HUDEP-2 (cell line): Measurements from ENCODE around the gene DOCK8.
A peak's percentile ranks its signal among the peaks of the same experiment; 100 is the strongest.

ENCODE experiments used
- DNase-seq, 76 experiments: peaks; one replicate each; lab custom pipeline; 2025; ENCODE audit not compliant: unreplicated experiment in 76 of 76; lab: John Stamatoyannopoulos, UW

DOCK8 gene

DNA sequence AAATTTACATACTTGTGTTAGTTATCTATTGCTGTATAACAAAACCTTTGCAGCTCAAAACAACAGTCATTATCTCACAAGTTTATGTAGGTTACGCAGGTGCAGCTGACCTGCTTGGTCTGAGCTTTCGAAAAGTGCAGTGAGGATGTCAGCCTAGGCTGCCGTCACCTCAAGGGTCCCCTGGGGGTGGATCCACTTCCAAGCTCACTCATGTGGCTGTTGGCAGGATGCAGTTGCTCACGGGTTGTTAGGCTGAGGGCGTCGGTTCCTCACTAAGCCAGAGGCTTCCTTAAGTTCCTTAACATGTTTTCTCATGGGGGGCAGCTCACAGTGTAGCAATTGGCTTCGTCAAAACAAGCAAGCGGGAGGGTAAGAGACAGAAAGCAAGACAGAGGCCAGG is 139.8 kb downstream of the DOCK8 start:
- no peak for DNase-seq

DNA sequence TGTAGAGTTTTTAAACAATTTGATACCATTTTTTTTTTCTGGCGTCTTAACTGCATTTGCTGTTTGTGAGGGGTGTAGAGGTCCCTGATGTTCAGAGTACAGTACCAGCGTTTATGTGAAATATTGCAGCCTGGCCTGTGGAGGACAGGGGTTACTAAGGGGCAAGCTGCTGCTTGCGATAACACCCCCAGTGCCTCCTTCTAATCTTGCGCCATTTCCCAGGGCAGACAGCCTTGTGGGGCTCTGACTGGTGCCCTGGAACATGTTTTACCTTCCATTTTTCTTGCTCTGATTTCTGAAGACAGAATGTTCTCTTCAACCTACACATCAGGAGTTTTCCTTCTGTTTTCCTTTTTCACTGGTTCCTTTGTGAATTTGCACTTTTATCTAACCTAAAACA is 142.9 kb downstream of the DOCK8 start:
- DNase-seq = no peak

DNA sequence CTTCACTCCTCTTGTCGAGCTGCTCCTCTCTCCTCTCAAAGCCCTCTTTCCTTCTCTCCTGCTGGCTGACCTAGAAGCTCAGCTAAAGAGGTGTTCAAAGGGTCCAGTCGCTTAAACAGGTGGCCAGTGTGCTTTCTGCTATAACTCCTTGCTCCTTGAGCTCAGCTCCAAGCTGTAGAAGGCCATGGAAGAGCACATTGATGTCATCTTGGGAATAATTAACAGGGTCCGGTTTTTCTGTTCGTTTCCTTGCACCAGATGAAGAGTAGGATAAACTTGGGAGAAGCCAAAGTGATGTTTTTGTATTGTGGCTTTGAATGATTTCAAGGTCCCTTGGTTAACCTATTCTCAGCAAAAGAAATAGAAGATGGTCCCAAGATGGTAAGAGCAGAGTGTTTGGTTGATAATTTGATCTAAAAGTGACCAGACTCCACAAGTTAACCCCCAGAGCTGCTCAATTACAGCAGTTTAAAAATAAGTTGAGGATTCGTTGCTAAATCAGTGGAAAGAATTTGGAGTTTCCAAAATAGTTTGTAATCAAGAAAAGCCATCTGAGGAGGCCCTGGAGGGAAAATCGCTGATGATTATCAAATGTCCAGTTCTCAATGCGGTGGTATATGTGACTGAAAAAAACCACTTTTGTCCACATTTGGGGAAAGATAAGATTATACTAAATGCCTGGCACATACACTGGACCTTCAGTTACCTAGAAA is 148.1 kb downstream of the DOCK8 start:
- DNase-seq = no peak

DNA sequence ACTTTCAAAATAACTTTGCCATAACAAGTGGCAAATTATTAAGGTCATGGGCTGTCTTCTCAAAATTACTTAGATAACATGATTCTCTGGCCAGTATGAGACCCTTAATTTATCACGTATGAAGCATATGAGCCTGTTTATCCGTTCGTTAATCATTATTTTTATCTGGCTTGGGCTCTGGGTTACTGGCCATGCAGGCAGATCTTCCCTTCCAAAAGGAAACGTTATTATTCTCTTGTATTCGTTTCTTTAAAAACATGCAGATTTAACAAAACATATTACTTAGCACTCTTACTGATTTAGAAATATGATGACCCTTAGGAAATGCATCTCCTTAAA is 148.6 kb downstream of the DOCK8 start:
- no peak for DNase-seq

DNA sequence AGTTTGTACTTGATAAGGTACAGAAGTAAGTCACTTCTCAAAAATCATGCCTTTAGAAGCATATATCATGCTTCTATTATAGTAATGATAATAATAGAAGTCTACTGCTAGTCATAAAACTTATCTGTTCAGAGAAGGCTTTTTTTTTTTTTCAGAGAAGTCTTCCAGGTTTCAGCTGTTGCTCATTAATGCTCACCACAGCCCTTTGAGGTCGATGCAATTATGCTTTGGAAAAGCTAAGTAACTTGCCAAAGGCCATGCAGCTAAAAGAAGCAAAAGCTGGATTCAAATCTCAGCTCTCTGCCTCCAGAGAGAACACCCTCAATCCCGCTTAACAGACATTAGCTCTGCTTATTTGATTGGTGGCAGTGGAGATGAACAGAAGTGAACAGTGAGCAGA is 150.8 kb downstream of the DOCK8 start:
- DNase-seq = no peak

DNA sequence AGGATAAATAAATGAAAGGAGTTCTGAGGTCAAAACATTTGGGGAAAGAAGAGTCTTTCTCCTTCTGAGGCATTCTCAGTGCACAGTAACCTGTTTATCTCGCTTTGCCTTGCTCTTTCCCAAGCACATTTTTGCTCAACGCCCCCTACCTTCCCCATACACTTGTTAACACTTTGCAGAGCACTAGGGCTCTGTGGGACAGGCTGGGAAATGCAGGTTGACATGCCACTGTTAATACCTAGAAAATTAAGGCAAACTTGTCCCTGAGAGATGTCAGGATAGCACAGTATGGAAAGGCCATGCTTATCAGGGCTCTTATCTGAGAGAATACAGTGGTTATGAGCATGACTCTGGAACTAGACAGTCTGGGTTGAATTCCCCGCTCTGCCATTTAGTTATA is 152.0 kb downstream of the DOCK8 start:
- DNase-seq = no peak

DNA sequence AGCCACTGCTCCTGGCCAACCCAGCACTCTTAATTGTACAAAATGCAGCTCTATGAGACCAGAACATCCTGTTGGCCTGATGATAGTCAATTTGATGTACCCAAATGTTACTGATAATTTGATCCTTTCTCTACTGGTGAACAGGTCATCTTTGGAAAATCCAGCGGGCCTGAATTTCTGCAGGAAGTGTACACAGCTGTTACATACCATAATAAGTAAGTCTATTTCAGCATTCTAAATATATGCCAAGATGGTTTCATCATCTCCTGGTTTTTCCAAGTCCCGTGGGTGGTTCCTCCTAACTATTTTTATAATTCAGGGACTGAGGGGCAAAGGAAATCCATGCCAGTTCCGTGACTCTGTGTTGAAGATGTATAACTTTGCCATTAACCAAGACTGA is 155.4 kb downstream of the DOCK8 start:
- DNase-seq = no peak

DNA sequence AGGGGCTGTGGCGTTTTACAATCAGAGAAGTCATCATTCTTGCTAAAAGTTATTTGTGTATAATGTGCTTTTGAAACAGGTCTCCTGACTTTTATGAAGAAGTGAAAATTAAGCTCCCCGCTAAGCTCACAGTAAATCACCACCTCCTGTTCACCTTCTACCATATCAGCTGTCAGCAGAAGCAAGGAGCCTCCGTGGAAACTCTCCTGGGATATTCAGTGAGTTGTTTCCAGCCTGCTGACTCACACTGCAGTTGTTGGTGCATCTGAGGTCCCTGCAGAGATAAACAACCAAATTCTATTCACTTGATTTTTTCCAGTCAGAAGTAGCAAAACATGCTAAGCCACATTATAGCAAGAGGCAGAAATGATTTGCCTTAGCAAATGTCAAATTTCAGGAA is 156.7 kb downstream of the DOCK8 start:
- DNase-seq = no peak

DNA sequence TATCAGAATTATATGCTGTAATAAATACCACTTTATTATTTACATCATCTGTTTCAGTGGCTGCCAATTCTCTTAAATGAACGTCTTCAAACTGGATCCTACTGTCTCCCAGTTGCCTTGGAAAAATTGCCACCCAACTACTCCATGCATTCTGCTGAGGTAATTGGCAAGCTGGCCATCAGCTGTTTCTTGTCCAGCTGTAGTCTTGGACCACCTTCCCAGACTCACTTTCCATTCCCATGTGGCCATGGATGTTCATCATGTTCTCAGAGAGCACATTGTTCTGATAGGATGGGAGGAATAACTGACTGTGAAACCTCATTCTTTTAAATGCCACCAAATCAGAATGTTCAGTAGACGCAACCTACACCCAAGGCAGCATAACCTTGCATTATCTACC is 157.5 kb downstream of the DOCK8 start:
- DNase-seq = no peak

DNA sequence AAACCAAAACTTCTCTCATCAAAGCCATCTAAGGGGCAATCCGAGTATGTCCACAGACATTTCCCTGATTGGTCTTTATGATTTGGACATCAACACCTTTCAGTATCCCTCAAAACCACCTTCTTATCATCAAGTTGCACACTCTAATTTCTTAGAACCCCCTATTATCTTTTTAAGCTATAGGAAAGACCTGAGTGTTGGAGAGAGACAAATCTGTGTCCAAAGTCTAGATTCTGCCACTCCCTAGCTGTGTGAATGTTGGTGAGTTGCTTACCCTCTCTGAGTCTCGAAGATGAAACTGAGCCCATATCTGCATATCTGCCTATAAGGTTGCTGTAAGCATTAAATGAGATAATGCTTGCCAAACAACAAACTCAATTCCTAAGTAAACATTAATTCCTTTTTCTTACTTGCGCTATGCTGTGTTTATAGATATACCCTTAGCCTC is 159.1 kb downstream of the DOCK8 start:
- peak in 2 of 76 experiments; percentile 10 to 29 for DNase-seq

DNA sequence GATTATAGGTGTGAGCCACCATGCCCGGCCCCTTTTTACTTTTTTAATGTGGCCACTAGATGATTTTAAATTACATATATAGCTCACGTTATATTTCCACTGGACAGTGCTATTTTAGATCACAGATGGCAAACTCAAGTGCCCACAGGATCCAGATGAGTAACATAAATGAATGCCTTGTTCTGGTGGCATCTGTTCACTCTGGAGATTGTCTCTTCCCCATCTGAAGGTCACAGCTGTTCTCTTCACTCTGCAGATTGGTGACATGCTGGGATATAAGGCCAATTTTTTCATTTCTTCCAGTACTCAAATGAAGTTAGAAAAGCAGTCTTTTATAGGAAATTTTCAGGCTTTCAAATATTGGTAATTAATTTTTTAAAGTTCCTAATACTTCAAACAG is 160.1 kb downstream of the DOCK8 start:
- DNase-seq = no peak

DNA sequence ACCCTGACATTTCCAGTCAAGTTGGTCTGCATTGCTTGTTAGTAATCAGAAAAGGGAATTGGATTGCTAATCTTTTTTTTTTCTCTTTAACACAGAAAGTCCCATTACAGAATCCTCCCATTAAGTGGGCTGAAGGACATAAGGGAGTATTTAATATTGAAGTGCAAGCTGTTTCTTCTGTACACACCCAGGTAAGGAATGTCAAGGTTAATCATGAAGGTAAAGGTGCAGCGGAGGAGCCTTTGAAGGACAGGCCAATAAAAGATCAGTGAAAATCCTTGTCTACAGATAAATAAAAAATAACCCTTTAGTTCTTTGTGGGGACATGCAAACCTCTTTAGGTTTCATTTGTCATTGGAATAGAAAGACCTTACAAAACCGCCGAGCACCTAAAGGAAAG is 161.4 kb downstream of the DOCK8 start:
- no peak for DNase-seq

DNA sequence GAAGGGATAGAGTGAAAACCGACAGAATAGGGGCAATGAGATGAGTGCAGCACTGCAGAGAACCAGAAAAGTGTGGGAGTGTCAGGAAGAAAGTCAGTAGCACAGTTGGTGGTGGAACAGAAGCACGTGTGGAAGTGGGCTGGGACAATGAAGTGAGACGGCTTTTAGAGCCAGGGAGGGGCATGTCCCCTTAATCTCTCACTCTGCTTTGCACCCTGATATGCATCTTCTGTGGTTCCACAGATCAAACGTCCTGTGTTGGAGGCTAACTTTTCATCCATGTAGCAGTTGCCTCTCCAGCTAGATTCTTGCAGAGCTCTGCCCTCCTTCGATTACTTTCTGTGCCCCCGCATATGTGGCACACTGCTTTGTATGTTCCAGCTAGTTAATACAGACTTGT is 163.6 kb downstream of the DOCK8 start:
- no peak for DNase-seq

DNA sequence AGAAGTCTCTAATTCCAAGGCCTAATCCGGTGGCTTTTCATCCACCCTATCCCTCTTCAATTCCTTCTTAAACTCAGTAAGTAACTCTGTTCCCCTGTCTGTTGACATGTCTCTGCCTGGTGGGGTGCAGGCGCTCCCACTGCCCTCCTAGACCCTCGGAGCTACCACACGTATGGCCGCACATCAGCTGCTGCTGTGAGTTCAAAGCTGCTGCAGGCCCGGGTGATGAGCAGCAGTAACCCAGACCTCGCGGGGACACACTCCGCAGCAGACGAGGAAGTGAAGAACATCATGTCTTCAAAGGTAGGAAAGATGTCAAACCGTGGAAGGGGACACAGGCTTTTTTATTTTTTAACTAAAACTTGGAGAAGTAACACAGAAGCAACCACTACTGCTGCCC is 167.7 kb downstream of the DOCK8 start:
- no peak for DNase-seq

DNA sequence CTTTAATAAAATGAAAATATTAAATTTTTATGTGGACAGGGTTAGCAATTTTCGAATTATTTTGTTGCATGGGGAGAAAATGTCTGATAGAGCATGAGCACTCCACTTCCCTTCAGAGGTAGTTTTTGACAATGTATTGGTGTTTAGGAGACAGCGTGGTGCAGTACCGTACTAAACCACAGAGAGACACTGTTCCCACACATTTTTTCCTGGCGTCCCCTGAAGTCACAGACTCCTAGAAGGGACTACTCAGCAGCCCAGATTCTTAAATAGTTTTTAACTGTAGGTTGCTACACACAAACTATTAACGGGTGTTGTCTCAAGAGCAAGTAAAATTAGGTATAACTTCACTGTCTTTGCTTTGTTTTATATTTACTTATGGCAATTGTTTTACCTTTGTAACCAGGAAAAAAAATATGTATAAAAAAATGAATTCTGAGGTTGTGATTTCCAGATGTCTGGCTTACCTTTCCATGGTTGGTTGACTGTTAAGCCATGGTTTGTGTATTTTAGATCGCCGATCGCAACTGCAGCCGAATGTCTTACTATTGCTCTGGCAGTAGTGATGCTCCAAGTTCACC is 171.2 kb downstream of the DOCK8 start:
- DNase-seq = peak in 36 of 76 experiments; percentile 2 to 52 (median 22)

DNA sequence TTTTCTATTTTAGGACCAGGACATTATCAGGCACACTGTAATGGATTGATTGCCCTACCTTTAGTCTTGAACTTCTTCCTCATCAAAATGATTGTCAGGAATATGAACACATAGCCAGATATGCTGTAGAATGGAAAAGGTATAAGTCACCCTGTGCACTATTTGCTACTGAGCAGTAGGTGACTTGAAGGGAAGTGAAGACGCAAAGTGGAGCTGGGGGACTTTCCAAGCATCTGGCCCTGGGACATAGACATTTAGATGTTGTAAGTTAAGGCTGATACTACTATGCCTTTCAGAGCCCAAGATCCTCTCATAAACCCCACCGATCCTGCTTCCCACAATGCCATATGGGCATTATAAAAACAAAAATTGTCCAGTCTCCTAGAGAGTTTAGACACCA is 174.5 kb downstream of the DOCK8 start:
- DNase-seq = no peak

DNA sequence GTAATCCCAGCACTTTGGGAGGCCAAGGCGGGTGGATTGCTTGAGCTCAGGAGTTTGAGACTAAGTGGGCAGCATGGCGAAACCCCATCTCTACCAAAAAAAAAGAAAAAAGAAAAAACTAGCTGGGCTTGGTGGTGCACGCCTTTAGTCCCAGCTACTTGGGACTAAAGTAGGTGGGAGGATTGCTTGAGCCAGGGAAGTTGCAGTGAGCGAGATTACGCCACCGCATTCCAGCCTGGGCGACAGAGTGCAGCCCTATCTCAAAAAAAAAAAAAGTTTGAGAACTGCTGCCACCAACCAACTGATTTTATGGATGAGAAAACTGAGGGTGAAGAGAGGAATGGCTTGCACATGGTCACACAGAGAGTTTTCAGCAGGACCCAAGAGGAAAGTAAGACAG is 175.1 kb downstream of the DOCK8 start:
- no peak for DNase-seq

DNA sequence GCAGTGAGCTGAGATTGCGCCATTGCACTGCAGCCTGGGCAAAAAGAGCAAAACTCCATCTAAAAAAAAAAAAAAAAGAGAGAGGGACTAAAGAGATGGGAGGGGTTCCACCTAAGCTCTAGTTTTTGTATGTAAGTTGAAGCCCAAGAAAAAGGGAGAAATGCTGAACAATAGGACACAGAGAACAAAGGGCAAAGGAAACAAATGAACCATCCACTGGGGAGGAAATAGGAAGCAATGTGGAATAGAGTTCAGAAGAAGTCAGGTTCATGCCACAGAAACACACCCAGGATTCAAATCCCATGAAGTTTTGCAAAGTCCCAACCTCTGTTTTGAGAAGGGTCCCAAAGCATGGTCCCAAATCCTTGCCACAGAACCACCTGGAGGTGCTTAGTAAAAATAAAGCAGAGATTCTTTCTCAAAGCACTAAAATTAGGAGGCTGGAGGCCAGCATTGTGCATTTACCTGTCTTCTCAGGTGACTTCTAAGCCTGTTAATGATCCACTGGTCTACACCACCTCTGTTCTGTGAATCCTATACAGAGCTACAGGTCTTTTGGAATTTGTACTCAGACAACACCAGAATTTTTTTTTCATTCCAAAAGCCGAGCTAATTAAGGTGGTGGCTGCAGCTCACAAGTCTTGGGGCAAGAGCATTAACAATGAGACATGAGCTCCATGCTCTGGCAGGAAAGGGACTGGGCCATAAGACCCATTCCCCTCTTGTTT is 177.6 kb downstream of the DOCK8 start:
- no peak for DNase-seq

DNA sequence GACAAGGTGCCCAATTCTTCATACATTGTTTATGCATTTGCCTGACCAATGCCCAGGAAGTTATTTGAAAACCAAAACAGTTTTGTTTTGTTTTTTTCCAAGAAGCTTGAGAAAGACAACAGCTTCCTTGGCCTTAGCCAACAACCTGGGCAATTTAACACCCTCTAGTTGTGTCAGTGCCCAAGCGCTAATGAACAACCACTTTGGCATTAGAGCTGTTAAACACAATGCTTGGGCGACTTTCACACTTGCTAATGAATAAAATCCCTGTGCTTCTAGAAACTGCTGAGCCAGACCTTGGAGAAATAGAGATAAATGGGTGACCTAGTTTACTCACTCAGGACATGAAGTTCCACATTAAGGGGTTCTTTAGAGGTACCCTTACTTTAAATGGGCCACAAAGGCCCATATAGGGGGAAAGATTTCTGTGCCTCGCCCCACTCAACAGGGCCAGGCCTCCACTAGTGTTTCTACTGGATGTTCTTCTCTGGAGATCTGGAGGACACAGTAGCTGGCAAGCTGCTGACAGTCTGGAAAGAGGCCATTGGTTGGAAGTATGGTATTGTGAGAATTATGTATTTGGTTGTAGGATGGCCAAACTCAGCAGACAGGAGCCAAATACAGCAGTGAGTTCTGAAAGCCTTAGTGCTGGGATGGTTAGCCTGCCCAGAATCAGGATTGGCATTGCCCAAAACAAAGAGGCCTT is 179.8 kb downstream of the DOCK8 start:
- no peak for DNase-seq

DNA sequence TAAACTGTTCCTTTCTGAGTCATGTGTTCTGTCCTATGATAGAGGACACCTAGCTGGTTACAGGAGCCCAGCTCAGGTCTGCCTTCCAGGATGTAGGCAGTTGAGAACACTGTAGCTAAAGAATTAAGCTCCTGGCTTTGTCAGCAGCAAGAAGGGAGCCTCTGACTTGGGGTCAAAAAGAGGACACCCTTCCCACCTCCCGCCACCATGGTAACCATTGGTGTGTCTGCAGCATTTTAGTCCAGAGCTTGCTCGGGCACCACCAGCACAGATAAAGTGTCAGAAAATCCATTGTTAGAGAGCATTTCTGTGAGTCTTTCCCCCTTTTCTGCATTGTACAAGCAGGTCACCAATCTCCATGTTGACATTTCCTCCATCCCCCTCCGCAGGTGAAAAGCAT is 181.7 kb downstream of the DOCK8 start:
- no peak for DNase-seq

DNA sequence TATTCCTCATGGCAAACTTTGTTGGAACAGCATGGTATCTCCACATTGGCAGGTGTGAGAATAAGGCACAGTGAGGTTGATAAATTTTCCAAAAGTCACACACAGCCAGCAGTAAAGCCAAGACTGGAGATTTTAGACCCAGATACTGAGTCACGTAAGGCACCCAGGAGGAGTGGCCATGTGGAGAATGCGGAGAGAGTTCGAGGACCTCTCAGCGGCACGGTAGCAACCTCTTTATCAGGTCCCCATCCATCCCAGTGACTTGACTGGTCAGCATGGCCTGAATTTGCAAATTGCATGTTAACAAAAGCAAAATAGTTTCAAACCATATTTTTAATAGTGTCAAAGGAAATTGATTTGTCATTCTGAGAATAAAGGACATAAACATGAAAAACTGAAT is 183.4 kb downstream of the DOCK8 start:
- no peak for DNase-seq

DNA sequence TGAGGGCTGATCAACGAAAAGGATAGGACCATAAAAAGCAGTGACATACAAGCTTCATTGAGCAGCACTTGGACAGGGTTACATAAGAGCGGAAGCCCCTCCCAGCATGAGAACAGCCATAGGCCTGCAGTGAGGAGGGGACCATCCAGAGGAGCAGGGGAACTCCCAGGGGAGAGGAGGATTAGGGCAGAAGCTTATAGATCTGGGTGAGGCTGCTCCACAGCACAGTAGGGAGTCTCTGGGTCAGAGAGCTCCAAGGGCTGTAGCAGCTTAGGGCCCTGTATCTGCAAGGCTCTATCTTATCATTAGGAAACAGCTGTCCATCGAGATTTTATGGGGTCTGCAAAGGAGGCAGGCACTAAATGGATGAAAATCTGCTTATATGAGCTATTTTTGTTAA is 186.6 kb downstream of the DOCK8 start:
- no peak for DNase-seq
